HG03097 (cell line): ENCODE results near the gene TUBGCP3.
"Not testable (repeated sequence)": the region's sequence is repeated elsewhere in the genome, so short reads cannot be mapped to it uniquely, and the experiment has no call there.

Experiments used
- ATAC-seq: cut with Tn5 transposase; IDR thresholded peaks from one replicate; pipeline ENCODE4 v1.9.1; 2021; ENCODE audit not compliant: unreplicated experiment, low FRiP score

TUBGCP3 gene, protein sequence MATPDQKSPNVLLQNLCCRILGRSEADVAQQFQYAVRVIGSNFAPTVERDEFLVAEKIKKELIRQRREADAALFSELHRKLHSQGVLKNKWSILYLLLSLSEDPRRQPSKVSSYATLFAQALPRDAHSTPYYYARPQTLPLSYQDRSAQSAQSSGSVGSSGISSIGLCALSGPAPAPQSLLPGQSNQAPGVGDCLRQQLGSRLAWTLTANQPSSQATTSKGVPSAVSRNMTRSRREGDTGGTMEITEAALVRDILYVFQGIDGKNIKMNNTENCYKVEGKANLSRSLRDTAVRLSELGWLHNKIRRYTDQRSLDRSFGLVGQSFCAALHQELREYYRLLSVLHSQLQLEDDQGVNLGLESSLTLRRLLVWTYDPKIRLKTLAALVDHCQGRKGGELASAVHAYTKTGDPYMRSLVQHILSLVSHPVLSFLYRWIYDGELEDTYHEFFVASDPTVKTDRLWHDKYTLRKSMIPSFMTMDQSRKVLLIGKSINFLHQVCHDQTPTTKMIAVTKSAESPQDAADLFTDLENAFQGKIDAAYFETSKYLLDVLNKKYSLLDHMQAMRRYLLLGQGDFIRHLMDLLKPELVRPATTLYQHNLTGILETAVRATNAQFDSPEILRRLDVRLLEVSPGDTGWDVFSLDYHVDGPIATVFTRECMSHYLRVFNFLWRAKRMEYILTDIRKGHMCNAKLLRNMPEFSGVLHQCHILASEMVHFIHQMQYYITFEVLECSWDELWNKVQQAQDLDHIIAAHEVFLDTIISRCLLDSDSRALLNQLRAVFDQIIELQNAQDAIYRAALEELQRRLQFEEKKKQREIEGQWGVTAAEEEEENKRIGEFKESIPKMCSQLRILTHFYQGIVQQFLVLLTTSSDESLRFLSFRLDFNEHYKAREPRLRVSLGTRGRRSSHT

DNA sequence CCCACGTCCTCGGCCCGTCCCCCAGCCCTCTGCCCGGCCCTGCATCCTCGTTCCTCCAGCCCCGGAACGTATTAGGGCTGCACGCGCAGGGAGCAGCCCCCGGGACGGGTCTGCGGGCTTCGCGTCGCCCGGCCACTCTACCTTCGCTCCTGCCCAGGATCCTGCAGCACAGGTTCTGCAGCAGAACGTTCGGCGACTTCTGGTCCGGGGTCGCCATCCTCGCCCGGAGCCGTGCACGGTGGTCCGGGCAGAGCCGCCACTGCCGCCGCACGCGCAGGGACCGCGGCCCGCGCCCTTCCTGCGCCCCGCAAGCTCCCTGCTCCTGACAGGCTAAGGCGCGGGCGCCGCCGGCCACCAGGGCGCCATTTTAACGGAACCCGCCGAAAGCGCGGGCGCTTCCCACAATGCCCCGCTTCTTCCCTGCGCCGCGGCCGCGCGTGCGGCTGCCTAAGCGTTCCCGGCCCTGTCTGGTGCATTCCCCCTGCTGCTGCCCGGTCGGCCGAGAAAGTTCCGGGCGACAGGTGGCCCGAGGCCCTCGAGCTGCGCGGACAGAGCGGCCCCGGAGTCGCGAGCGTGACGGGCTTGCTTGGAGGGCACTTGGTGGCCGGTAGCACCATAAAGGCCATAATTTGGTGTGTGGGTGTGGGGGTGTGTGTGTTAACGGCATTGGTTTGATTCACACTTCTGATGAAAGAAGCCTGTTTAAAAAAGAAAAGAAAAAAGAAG, at the start of gene TUBGCP3:
Gene TUBGCP3, minus strand, starts transcription at position 390 of the 726 bp plus-strand sequence. Its CDS starts 173 bp downstream, at position 217.
- ATAC-seq, result peak; percentile 84

- no peak for ATAC-seq
Observed at GRCh38 chr13:112637017-112637801, 49.3 kb upstream of the TUBGCP3 start.

DNA sequence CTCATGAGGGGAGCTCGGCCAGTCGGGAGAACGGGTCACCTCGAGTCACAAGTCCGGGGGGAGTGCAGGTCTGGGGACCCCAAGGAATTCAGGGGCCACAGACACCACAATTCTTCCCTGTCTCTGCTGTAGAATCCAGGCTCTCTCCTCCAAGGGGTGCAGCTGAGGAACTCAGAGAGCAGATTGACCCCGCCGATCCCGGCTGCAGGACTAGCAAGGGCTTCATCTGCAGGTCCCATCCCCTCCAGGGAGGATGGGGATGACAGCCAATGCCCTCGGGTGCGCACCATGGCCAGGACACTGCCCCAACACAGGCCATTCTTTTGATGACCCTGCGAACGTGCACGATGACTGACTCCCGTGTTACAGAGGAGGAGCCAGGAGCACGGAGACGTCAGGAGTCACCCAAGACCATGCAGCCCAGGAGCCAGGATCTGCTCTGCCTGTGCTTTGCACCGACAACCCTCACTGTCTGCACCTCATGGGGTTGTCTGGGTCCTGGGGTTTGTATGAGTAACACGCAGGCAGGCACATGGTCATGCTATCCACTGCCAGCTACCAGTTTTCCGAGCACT, 48.5 kb upstream of the TUBGCP3 start:
- ATAC-seq, result no peak

- ATAC-seq, result no peak
Observed at GRCh38 chr13:112635323-112635722, 47.4 kb upstream of the TUBGCP3 start.

GRCh38 chr13:112634102-112634501, 46.1 kb upstream of the TUBGCP3 start:
- no peak for ATAC-seq

GRCh38 chr13:112630226-112630625, 42.3 kb upstream of the TUBGCP3 start:
- ATAC-seq, result not testable (repeated sequence)

GRCh38 chr13:112629161-112629560, 41.2 kb upstream of the TUBGCP3 start:
- no peak for ATAC-seq

- not testable (repeated sequence) for ATAC-seq
Observed at GRCh38 chr13:112627613-112628012, 39.7 kb upstream of the TUBGCP3 start.

- ATAC-seq, result no peak
Observed at GRCh38 chr13:112627161-112627560, 39.2 kb upstream of the TUBGCP3 start.

- no peak for ATAC-seq
Observed at GRCh38 chr13:112626761-112627160, 38.8 kb upstream of the TUBGCP3 start.

GRCh38 chr13:112626124-112626523, 38.2 kb upstream of the TUBGCP3 start:
- no peak for ATAC-seq

DNA sequence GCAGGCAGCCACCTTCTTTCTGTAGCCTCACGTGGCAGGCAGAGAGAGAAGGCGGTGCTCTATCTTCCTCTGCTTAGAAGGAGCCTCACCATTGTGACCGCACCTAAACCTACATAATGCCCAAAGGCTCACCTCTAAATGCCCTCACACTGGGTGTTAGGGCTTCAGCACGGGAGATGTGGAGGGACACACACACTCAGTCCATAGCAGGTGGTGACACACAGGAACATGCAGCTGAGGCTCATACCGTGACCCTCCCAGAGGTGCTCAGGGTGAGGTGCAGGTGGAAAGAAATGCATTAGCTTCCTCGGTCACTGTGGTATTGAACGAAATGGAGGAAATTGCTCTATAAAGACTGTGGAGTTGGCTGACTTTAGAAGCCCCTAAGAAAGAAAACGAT, 37.7 kb upstream of the TUBGCP3 start:
- ATAC-seq, result no peak

- no peak for ATAC-seq
Observed at GRCh38 chr13:112624602-112625430, 36.9 kb upstream of the TUBGCP3 start.

- ATAC-seq, result no peak
Observed at GRCh38 chr13:112624040-112624439, 36.1 kb upstream of the TUBGCP3 start.

DNA sequence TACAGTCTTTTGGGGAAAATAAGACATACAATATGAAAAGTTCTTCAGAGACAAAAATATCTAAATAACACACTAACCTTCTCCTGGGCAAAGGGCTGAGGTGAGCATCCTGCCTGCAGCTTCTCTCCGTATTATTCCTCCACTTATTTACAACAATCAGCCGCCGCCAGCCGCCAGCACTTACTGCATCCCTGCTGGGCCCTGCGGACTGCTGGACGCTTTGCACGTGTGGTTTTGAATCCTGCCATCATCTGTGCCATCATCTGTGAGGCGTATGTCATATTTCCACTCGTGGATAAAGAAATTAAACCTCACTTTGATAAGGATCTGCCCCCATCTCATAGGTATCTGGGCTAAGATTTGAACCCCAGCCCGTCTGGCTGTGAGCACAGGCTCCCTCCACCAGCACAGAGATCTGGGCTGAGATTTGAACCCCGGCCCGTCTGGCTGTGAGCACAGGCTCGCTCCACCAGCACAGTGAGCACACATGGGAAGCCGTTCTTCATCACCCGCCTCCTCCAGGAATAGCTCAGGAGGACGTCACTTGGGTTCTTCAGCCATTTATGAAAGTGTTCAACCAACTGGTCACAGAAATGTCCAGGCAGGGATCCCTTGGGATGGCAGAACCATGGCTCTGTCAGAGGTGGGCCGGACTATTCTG, 35.2 kb upstream of the TUBGCP3 start:
- no peak for ATAC-seq

DNA sequence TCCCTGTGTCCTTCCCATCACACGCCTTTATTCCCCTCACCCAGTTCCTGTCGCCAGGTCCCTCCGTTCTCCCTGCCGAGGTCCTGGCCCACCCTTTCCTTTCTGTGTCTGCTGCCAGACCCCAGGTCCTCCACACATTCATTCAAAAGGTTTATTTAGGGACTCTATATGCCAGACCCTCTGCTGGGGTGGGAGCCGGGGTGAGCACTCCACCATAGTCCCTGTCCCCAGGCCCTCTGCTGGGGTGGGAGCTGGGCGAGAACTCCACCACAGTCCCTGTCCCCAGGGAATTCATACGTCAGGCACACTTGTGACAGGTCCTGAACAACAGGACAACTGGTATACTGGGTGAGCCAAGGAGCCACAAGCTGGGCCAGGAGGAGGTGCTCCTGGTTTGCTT, 34.4 kb upstream of the TUBGCP3 start:
- ATAC-seq, result no peak

- no peak for ATAC-seq
Observed at GRCh38 chr13:112619730-112620631, 32.0 kb upstream of the TUBGCP3 start.
